ENCODE results near the gene DUSP14. TPM values are rescaled to one million over a fixed set of nuclear protein-coding genes. Genes with fewer than 3 reads are reported as not detected.

Gene DUSP14
- total RNA-seq, 1 experiment from 2014 or later = 86.9 TPM

DNA sequence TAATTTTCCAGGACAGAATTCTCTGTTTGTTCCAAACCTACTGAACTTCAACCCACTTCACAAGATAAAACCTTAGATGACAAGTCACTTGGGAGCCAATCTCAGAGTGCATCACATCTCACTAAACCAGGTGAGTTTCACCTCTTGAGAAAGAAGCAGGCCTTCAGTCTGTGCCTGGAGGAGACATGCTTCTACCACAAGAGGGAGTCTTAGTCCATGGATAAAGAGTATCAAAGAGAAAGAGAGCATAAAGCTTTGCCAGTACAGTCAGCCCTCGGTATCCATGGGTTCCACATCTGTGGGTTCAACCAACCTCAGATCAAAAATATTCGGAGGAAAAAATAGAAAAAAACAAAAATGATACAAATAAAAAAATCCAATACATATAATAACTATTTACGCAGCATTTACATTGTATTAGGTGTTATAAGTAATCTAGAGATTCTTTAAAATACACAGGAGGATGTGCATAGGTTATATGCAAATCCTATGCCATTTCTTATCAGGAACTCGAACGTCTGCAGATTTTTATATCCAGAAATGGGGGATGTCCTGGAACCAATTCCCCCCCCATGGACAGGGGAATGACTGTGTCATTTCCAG, 37.7 kb downstream of the DUSP14 start:
- peaks cover 40% of the 10 kb centered on the region for H3K36me3 ChIP-seq

DNA sequence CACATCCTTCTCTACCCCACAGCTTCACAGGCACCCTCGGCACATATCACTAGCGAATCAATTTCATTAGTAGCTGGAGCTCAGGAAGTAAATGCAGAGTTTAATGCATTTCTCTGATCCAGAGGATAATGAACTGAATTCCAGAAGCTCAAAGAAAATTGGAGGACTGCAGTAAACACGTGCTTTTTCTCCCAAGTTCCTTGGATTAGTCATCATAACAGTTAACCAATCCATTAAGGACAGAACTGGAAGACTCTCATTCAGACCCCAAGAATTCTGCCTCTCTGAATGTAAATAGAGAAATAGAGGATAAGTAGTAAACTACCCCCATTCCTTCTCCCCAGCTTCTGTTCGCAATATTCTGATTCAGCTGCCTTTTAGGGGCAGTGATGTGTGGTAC, 40.7 kb downstream of the DUSP14 start:
- Histone ChIP-seq H3K4me3 (no peak overlapping the region), H3K27me3 (no peaks in the 10 kb centered on the region), H3K9me3 (no peaks in the 10 kb centered on the region), H3K36me3 (peaks cover 29% of the 10 kb centered on the region)
- DNase-seq = no peak

More for the DNA sequence above, 37.7 kb downstream of the DUSP14 start:
- no peak for DNase-seq
- Histone ChIP-seq H3K27me3 (no peaks in the 10 kb centered on the region), H3K4me3 (no peak overlapping the region), H3K9me3 (no peaks in the 10 kb centered on the region)

- Histone ChIP-seq H3K36me3 (peaks cover 42% of the 10 kb centered on the region), H3K4me3 (no peak overlapping the region), H3K9me3 (no peaks in the 10 kb centered on the region), H3K27me3 (no peaks in the 10 kb centered on the region)
- DNase-seq = no peak
Measured at GRCh38 chr17:37532756-37533155, 43.1 kb downstream of the DUSP14 start.

DNA sequence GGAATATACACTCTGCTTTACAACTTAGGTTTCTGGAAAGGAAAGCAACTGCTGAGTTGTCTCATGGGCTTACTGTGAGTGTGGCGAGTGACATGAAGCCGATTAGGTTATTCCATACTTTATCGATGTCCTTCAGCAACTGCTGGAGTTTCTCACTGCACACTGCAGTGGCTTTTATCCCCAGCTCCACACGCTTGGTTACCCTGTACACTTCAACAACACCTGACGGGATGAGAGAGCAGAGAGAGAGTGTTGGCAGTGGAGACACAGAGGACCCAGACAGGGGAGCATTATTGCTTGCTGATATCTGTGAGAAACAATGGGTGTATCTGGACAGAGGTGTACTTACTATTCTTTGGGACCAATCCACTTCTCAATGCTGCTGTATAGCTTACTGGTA, 46.2 kb downstream of the DUSP14 start:
- H3K4me3 ChIP-seq = no peak overlapping the region
- peaks cover 38% of the 10 kb centered on the region for H3K36me3 ChIP-seq

GRCh38 chr17:37538981-37539659, 49.4 kb downstream of the DUSP14 start:
- H3K4me3 ChIP-seq = no peak overlapping the region
- no peaks in the 10 kb centered on the region for H3K9me3 ChIP-seq
- no peaks in the 10 kb centered on the region for H3K27me3 ChIP-seq
- H3K36me3 ChIP-seq = peaks cover 53% of the 10 kb centered on the region
- DNase-seq = no peak

More for the DNA sequence above, 46.2 kb downstream of the DUSP14 start:
- Histone ChIP-seq H3K27me3 (no peaks in the 10 kb centered on the region), H3K9me3 (no peaks in the 10 kb centered on the region)
- no peak for DNase-seq

GRCh38 chr17:37541880-37542660, 52.4 kb downstream of the DUSP14 start:
- DNase-seq = no peak
- Histone ChIP-seq H3K4me3 (no peak overlapping the region), H3K27me3 (no peaks in the 10 kb centered on the region), H3K36me3 (peaks cover 40% of the 10 kb centered on the region), H3K9me3 (no peaks in the 10 kb centered on the region)

DNA sequence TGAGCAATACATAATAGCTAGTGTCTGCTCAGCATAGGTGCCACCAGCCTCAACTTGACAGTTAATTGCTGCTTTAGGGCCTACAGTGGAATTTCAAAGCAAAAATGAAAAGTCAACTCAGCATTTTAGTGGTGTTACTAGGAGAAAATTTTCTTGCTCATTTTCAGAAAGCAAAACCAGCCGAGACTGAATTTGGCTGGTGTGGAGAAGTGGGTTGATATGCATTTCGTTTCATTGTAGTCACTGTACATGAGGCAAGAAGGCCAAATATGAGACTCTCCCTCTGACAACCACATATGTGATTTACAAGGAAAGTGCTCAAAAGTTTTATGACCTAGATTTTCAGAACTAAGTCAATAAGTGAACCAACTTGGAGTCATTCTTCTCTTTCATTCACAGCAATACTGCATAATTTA, 54.0 kb downstream of the DUSP14 start:
- H3K4me3 ChIP-seq = no peak overlapping the region
- no peaks in the 10 kb centered on the region for H3K9me3 ChIP-seq
- DNase-seq = no peak
- H3K36me3 ChIP-seq = peaks cover 35% of the 10 kb centered on the region
- no peaks in the 10 kb centered on the region for H3K27me3 ChIP-seq

DNA sequence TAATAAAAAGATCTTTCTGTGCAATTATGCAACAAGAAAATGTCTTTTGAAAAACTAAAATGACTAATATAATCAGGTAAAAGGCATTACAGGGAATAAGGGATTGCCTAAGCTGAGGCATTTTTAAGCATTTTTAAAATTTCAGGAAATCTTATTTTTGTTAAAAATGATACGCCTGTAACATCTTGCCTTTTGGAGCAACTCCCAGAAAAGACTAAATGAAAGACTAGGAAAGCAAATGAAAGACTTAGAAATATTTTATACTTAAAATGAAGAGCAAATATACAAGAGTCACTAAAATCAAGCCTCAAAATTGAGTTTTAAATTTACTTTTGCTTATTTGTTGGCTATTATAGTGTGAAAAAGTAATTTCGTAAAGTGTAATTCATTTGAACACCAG, 55.8 kb downstream of the DUSP14 start:
- no peak for DNase-seq

DNA sequence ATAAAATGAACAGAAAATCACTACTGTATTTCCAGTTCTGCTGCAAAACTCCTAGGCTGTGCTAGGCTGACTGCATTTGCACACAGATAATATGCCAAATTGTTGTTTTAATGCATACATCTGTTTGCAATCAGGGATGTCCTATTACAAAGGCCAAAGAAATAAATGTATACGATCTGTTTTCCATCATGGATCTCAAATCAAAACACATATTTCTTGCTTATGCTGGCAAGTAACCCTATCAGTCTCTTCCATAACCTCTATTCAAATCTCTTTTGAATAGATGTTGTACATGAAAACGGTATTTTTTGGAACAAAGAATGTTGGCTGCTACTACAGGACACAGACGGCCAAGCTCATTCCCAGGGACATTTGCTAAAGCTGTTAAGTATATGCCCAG, 56.6 kb downstream of the DUSP14 start:
- Histone ChIP-seq H3K9me3 (no peaks in the 10 kb centered on the region), H3K4me3 (no peak overlapping the region), H3K36me3 (peaks cover 20% of the 10 kb centered on the region), H3K27me3 (no peaks in the 10 kb centered on the region)
- no peak for DNase-seq

More for the DNA sequence above, 55.8 kb downstream of the DUSP14 start:
- no peak overlapping the region for H3K4me3 ChIP-seq
- no peaks in the 10 kb centered on the region for H3K27me3 ChIP-seq
- H3K36me3 ChIP-seq = peaks cover 27% of the 10 kb centered on the region
- no peaks in the 10 kb centered on the region for H3K9me3 ChIP-seq

GRCh38 chr17:37547986-37548385, 58.3 kb downstream of the DUSP14 start:
- no peaks in the 10 kb centered on the region for H3K27me3 ChIP-seq
- H3K9me3 ChIP-seq = no peaks in the 10 kb centered on the region
- no peak overlapping the region for H3K4me3 ChIP-seq
- no peak for DNase-seq
- H3K36me3 ChIP-seq = peaks cover 11% of the 10 kb centered on the region

DNA sequence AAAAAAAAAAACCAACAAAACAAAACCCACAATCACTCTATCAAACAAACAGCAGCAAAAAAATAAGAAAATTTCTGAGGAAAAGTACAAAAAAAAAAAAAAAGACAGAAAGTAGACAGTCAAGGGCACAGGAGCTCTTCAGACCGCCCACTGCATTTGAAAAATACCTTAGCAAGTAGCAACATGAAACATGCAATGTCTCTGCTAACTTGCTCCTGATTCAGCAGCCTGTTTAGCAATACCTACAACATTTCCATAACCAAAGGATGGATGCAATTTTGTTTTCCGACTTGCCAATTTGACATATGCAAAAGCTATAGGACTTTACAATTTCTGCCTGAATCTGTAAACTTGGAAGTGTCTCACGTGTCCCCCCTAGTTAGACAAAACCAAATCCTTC, 62.1 kb downstream of the DUSP14 start:
- no peak for DNase-seq

DNA sequence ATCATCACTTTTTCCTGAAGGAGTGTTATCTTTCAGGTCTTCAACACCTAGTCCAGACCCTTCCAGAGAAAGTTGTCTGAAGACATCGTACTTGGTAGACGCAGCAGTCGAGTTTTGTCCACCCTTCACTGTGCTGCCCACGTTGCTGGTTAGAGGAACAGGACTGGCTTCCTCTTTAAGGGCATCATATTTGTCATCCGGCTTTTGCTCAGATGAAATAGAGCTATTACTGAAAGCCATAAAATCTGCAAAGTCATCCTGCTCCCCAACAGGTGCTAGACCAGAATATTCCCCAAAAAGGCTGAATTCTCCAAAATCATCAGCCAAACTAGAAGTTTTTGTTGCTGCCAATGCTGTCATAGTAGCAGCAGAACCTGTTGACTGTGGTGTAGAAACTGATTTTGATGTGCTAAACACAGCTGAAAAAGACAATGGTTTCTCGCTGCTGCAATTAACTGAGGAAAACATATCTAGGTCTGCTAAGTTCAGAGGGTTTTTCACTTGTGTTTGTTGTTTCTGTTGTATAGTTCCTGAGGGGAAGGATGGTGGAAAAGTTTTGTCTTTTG, 63.8 kb downstream of the DUSP14 start:
- no peak for DNase-seq
- no peaks in the 10 kb centered on the region for H3K27me3 ChIP-seq
- no peak overlapping the region for H3K4me3 ChIP-seq
- H3K36me3 ChIP-seq = peaks cover 25% of the 10 kb centered on the region
- H3K9me3 ChIP-seq = no peaks in the 10 kb centered on the region

More for the DNA sequence above, 62.1 kb downstream of the DUSP14 start:
- Histone ChIP-seq H3K27me3 (no peaks in the 10 kb centered on the region), H3K36me3 (peaks cover 16% of the 10 kb centered on the region), H3K9me3 (no peaks in the 10 kb centered on the region), H3K4me3 (no peak overlapping the region)

DNA sequence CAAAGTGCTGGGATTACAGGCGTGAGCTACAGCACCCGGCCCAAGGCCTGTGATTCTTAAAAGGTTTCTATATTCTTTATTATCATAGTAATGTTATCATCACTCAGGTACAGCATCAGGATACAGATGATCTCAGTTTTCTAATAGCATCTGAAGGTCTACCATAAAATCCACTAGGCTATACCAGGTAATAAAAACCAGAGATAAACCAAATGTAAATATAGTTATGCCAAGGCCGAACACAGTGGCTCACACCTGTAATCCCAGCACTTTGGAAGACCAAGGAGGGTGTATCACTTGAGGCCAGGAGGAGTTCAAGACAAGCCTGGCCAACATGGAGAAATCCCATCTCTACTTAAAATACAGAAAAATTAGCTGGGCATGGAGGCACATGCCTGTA, 65.7 kb downstream of the DUSP14 start:
- H3K36me3 ChIP-seq = peaks cover 30% of the 10 kb centered on the region
- no peaks in the 10 kb centered on the region for H3K27me3 ChIP-seq
- no peak for DNase-seq
- H3K9me3 ChIP-seq = no peaks in the 10 kb centered on the region
- H3K4me3 ChIP-seq = no peak overlapping the region

DNA sequence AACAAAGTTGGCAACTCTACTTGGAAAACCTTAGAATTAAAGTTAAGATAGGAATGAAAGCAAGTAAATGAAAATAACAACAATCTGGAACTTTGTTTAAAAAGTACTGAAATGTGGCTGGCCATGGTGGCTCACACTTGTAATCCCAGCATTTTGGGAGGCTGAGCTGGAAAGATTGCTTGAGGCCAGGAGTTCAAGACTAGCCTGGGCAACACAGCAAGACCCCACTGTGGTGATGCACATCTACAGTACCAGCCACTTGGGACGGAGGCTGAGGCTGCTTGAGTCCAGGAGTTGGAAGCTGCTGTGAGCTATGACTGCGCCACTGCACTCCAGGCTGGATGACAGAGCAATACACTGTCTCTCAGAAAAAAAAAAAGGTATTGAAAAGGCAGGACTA, 67.8 kb downstream of the DUSP14 start:
- Histone ChIP-seq H3K36me3 (peaks cover 43% of the 10 kb centered on the region), H3K27me3 (no peaks in the 10 kb centered on the region), H3K4me3 (no peak overlapping the region), H3K9me3 (no peaks in the 10 kb centered on the region)
- no peak for DNase-seq

DNA sequence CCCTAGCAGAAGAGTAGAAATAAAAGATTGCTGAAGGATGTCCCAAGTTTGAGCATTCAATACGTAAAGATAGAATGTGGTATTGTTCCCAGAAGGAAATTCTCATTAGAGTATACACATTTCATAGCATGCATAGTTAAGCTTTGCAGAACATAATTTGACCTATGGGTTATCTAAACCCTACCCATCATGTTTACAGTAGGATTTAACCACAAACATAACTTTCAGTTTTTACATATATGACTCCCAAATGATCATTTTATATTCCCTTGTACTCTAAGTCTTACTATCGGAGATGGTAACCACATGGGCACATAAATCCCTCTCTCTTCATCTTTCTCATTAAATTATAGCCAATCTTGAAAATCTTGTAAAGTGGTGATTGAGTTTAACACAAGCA, 68.6 kb downstream of the DUSP14 start:
- Histone ChIP-seq H3K27me3 (no peaks in the 10 kb centered on the region), H3K9me3 (no peaks in the 10 kb centered on the region), H3K4me3 (no peak overlapping the region), H3K36me3 (peaks cover 39% of the 10 kb centered on the region)
- DNase-seq = no peak

DNA sequence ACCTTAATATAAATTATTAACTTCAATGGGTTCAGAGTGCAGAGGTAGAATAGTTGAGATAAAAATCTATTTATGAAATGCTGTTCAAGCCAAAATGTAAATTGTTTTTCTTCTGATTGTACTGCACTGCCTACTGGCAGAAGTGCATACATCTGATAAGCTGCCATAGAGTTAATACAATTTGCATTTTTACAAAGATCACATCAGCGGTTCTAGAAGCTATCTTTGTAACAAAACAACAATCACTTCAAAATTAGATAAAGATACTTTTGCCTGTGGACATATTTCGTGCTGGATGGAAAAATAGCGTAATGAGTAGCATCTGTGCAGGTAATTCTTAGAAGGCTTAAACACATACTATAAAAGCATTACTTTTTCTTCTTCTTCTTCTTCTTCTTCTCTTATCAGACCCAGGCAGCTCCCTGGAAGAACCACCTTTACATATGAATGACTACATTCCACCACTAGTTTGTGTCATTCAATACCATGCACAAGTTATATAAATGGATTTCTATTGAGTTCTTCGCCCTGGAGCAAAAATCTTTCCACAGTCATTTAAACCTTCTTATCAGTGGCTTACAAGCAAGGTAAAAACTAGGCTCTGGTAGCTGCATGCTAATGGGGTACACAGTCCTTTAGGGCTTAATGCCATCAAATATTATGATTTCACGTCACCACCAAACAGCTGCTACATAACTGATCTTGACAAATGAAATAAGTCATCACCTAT, 72.5 kb downstream of the DUSP14 start:
- Histone ChIP-seq H3K36me3 (peaks cover 36% of the 10 kb centered on the region), H3K9me3 (no peaks in the 10 kb centered on the region), H3K27me3 (no peaks in the 10 kb centered on the region), H3K4me3 (no peak overlapping the region)
- DNase-seq = no peak
